Heart right ventricle (tissue), 16 donors: Measurements from ENCODE around the gene L3MBTL1. TPM values are rescaled to one million over a fixed set of nuclear protein-coding genes. Genes with fewer than 3 reads are reported as not detected.

ENCODE experiments used
- ATAC-seq, 8 donors: fragments of 200-7000 bp; cut with Tn5 transposase; one replicate each; pipeline ENCODE4 v1.9.1; 2020; ENCODE audit warnings: mild to moderate bottlenecking in 8 of 8, moderate library complexity in 8 of 8, moderate number of reproducible peaks in 1 of 8
- DNase-seq, 2 donors: peaks; one replicate each; pipeline ENCODE4 v3.0.0-alpha.2; 2020
- H3K27ac ChIP-seq, 10 donors: fragments of 200-600 bp; sonication (generic) in 2 of 10; one replicate each; pipeline versions ENCODE4 v1.5.0 to v1.8.0; 2020 to 2022; ENCODE audit warnings: mild to moderate bottlenecking in 3 of 10
- H3K27me3 ChIP-seq, 7 donors: fragments of 200-600 bp; one replicate each; pipeline ENCODE4 v1.8.0; 2021 to 2022; ENCODE audit warnings: mild to moderate bottlenecking in 2 of 7
- H3K36me3 ChIP-seq, 9 donors: fragments of 200-600 bp; sonication (generic) in 1 of 9; one replicate each; pipeline versions ENCODE4 v1.5.0 to v1.8.0; 2020 to 2022; ENCODE audit warnings: mild to moderate bottlenecking in 2 of 9
- H3K4me1 ChIP-seq, 9 donors: fragments of 200-600 bp; sonication (generic) in 1 of 9; one replicate each; pipeline versions ENCODE4 v1.5.0 to v1.8.0; 2020 to 2022; ENCODE audit warnings: mild to moderate bottlenecking in 4 of 9
- H3K4me3 ChIP-seq, 10 donors: fragments of 200-600 bp; sonication (generic) in 2 of 10; one replicate each; pipeline versions ENCODE4 v1.5.0 to v1.8.0; 2020 to 2022; ENCODE audit warnings: mild to moderate bottlenecking in 7 of 10, moderate library complexity in 2 of 10
- H3K9me3 ChIP-seq, 11 donors: fragments of 200-600 bp in 10 of 11; sonication (generic) in 2 of 11; one replicate each; pipeline versions ENCODE4 v1.5.0 to v1.8.0; 2013 to 2022; ENCODE audit warnings: mild to moderate bottlenecking in 2 of 11, control low read depth in 1 of 11, moderate library complexity in 1 of 11
- WGBS, 2 donors: extraction: QIAGEN DNeasy Blood & Tissue Kit; methylation state at CpG; one replicate each; pipeline ENCODE4 v1.1.7; 2013; ENCODE audit warnings: inconsistent platforms in 1 of 2; 5-methylcytosine and 5-hydroxymethylcytosine counted together
- intact Hi-C, 10 donors: fragments of 100-400 bp; cut with DNase I; formaldehyde crosslinking; loops; one replicate each; pipeline versions ENCODE4 v1.11.1 to v1.14.2; 2022
- polyA plus RNA-seq, 2 donors: library from polyadenylated mRNA; stranded (reverse); fragments of 200-250 nt; gene quantifications; one replicate each; pipeline ENCODE4 v1.2.3, GENCODE V29; 2013
- total RNA-seq, 10 donors: library from RNA; stranded (reverse); fragmentation: NEBNext Ultra II Directional in 3 of 10; extraction: Animal tissue kit (Norgen Biotek cat#: 25700) in 3 of 10; gene quantifications; one replicate each; pipeline versions ENCODE4 v1.2.1 to v1.2.4, GENCODE V29; 2021 to 2023
- TF ChIP-seq, protein P1 (sequence below), 9 donors: fragments of 200-600 bp; sonication (generic) in 2 of 9; IDR thresholded peaks; one replicate each; pipeline versions ENCODE4 v1.5.0 to v1.8.0; 2021 to 2022; ENCODE audit warnings: antibody characterized with exemption in 9 of 9, mild to moderate bottlenecking in 5 of 9, moderate library complexity in 1 of 9
- donor health status: Arrhythmogenic right ventricular cardiomyopathy.
- donor health status: ischemic (EF 13 %, LVEDD 7.1; RV severe dilation, severe dysfunction).
- donor health status: healthy with polysubstance abuse.
- donor health status: DM: no; HTN: yes; CAD: no.
- donor health status: DM: no; HTN: no; CAD: no.
- donor health status: ischemic (EF 25% LVEDD 6.9; RV normal size, moderate dysfunction).
- donor health status: ischemic (EF 25% LVEDD 5.7; RV mildly dilated, moderate dysfunction).
- donor health status: healthy.
- donor health status: DM: yes; HTN: yes; CAD: no.
- donor health status: Ischemic cardiomyopathy.
- donor health status: ischemic (EF 35%, LVEDD 5.7; RV mildly dilated, moderate dysfunction).
- donor health status: nonischemic (EF 11% LVEDD 7.7; RV severe dilation, severe dysfunction).
- donor health status: DM: yes; HTN: yes; CAD: no.
- donor health status: PGD.
- donor health status: ischemic (EF 29% LVEDD 5.4; RV normal size, mild dysfunction).
- donor health status: nonischemic (EF 23%, LVEDD 6.1; RV moderate dilation, normal function).

The L3MBTL1 gene
- total and polyA plus RNA-seq, 12 donors, result 1.2 to 9.0 (median 4.9) TPM

DNA sequence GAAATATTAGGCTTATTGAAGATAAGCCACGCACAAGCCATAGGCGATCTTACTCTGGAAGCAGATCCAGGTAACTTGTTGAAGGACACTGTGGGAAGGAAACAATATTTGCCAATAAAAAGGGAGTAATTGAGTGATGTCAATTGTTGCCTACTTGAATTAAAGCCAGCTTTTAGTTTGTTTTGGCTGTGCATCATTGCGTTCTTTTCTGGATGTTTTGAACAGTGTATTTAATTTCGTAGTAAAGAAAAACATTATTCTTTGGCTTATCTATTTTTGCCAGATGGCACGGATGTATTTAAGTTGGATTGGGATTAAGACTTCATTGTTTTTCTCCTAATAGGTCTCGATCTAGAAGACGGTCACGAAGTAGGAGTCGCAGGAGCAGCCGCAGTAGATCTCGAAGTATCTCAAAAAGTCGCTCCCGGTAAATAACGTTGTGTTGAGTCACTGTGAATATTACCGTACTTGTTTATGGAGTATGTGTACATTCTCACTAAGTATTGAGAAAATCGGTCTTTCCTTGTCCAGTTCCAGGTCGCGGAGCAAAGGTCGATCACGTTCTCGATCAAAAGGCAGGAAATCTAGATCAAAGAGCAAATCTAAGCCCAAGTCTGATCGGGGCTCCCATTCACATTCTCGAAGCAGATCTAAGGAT lies 47.2 kb upstream of the L3MBTL1 start:
- Histone ChIP-seq H3K9me3 (no peaks in the 10 kb centered on the region), H3K4me3 (no peak overlapping the region), H3K27ac (no peak overlapping the region), H3K36me3 (peaks cover 0 to 65% (median 57%) of the 10 kb centered on the region in 9 donors), H3K4me1 (peaks cover 2 to 60% (median 40%) of the 10 kb centered on the region in 9 donors), H3K27me3 (no peaks in the 10 kb centered on the region)
- intact Hi-C loops, result loop anchor here in 2 of 10 donors (10.0 kb wide), 1 partner anchor 134 kb away; the partner anchor contains the start of gene IFT52 (in 2 of the 2)
- ATAC-seq (no peak), DNase-seq (no peak)
- TF ChIP-seq, protein P1, sequence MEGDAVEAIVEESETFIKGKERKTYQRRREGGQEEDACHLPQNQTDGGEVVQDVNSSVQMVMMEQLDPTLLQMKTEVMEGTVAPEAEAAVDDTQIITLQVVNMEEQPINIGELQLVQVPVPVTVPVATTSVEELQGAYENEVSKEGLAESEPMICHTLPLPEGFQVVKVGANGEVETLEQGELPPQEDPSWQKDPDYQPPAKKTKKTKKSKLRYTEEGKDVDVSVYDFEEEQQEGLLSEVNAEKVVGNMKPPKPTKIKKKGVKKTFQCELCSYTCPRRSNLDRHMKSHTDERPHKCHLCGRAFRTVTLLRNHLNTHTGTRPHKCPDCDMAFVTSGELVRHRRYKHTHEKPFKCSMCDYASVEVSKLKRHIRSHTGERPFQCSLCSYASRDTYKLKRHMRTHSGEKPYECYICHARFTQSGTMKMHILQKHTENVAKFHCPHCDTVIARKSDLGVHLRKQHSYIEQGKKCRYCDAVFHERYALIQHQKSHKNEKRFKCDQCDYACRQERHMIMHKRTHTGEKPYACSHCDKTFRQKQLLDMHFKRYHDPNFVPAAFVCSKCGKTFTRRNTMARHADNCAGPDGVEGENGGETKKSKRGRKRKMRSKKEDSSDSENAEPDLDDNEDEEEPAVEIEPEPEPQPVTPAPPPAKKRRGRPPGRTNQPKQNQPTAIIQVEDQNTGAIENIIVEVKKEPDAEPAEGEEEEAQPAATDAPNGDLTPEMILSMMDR (IDR thresholded peaks at IDR 0.05), result no peak
- WGBS, 2 donors, result 91 to 92% methylated on average over 23 of the region's 23 CpGs

DNA sequence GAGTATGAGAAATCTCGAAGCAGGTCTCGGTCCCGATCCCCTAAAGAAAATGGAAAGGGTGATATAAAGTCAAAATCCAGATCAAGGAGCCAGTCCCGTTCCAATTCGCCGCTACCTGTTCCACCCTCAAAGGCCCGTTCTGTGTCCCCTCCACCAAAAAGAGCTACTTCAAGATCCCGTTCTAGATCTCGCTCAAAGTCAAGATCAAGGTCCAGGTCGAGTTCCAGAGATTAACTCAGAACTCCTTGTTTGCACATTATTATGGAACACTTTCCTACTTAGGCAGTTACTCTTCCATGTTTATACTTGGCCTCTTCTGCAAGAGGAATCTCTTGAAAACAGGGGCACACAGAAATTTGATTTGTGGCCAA lies 46.7 kb upstream of the L3MBTL1 start:
- Histone ChIP-seq H3K9me3 (no peaks in the 10 kb centered on the region), H3K27ac (no peak overlapping the region), H3K4me3 (no peak overlapping the region), H3K27me3 (no peaks in the 10 kb centered on the region), H3K4me1 (peaks cover 2 to 60% (median 40%) of the 10 kb centered on the region in 9 donors), H3K36me3 (peaks cover 0 to 70% (median 61%) of the 10 kb centered on the region in 9 donors)
- intact Hi-C loops, result loop anchor here in 2 of 10 donors (10.0 kb wide), 1 partner anchor 134 kb away; the partner anchor contains the start of gene IFT52 (in 2 of the 2)
- WGBS, 2 donors, result 92 to 95% methylated on average over 10 of the region's 10 CpGs
- TF ChIP-seq, protein P1 (IDR thresholded peaks at IDR 0.05), result no peak
- no peak for ATAC-seq
- no peak for DNase-seq

DNA sequence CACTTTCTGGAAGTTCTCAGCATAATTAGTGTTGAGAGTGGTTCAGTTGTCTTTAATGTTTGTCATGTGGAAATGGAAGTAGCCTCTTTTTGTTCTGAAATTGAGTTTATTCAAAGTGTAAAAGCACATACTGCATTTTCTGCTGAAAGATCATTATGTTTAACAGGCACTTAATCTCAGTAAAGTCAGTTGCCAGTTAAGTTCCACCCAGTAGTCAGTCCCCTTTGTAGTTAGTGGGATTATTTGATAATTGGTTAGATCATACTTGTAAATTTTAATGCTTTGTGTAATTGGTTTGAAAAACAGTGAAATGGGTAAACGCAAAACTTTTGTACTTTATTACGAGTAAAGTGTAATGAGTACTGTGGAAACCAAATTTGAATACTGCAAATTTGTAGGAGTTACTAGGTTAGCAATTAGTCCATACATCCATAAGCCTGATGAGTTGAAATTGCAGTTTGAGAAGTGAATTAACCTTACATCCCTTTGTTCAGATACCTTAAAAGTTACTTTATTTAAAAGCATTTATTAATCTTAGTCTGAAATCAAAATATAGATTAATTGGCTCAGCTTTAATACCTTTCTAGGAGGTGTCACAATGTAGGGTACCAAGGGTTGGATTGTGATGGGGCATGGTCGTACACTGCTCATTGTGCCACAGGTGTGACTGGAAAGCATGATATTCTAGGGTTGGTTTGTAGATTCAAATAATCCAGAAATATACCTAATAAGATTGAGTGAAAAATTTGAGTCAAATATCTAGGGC lies 45.4 kb upstream of the L3MBTL1 start:
- H3K4me1 ChIP-seq, result peaks cover 0 to 52% (median 34%) of the 10 kb centered on the region in 9 donors
- WGBS, 2 donors, result 92 to 93% methylated on average over 3 of the region's 3 CpGs
- H3K27ac ChIP-seq, result no peak overlapping the region
- no peak for ATAC-seq
- no peaks in the 10 kb centered on the region for H3K9me3 ChIP-seq
- H3K27me3 ChIP-seq, result no peaks in the 10 kb centered on the region
- DNase-seq, result no peak
- TF ChIP-seq, protein P1 (IDR thresholded peaks at IDR 0.05), result no peak
- H3K36me3 ChIP-seq, result peaks cover 0 to 82% (median 67%) of the 10 kb centered on the region in 9 donors
- intact Hi-C loops, result loop anchor here in 2 of 10 donors (10.0 kb wide), 1 partner anchor 133 kb away; the partner anchor contains the start of gene IFT52 (in 2 of the 2)
- no peak overlapping the region for H3K4me3 ChIP-seq

DNA sequence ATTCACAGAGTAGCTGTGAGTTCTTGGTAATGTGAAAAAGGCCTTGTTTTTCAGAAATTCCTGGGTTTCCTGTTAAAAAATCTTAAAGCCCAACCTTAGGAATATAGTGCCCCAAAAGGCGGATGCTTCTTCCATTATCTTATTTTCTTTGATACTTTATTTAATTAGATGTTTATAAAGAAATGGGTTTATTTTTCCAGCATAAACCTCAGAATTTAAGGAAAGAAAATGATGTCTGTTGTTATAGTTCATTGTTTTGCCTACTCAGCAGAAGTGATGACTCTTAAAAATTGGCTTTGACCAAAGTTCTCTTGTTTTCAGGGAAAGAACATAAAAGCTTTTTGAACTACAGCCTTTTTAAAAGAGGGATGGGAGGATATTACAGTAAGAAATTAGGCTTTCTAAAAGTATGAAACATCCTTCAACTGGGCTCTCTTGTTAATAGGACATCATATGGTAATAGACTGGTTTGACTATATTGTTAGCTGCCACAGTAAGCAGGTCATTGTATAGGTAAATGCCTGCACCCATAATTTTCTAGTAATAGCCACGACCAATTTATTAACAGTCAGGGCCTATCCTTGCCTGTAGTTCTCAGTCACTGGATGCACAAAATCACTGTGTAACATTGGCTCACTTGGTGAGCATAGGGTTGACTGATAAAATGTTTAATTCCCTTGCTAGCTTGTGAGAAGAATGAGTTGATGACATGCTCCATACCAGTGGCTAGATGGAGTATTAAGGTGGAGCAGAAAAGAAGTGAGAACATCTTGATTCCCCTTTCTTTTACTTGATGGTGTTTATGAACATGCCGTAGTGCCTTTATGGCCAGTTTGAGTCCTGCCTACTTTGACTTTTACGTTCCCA lies 44.6 kb upstream of the L3MBTL1 start:
- 84 to 86% methylated on average over 4 of the region's 4 CpGs for WGBS, 2 donors
- H3K4me1 ChIP-seq, result peaks cover 0 to 52% (median 34%) of the 10 kb centered on the region in 9 donors
- no peaks in the 10 kb centered on the region for H3K9me3 ChIP-seq
- TF ChIP-seq, protein P1 (IDR thresholded peaks at IDR 0.05), result no peak
- no peak for DNase-seq
- ATAC-seq, result no peak
- intact Hi-C loops, result loop anchor here in 2 of 10 donors (10.0 kb wide), 1 partner anchor 132 kb away; the partner anchor contains the start of gene IFT52 (in 2 of the 2)
- no peaks in the 10 kb centered on the region for H3K27me3 ChIP-seq
- peaks cover 0 to 90% (median 67%) of the 10 kb centered on the region in 9 donors for H3K36me3 ChIP-seq
- no peak overlapping the region for H3K4me3 ChIP-seq
- H3K27ac ChIP-seq, result no peak overlapping the region
